SK-N-SH (cell line): ENCODE measurements around the gene MTHFD2L. TPM values are rescaled to one million over a fixed set of nuclear protein-coding genes. Genes with fewer than 3 reads are reported as not detected.

ENCODE experiments used
- CTCF ChIA-PET: fragments of 300-600, 350-600 bp; formaldehyde crosslinking; extraction: SDS; loops from one replicate; lab custom pipeline; 2021; lab: Yijun Ruan, JAX
- POLR2A ChIA-PET: fragments of 350-600 bp; sonication (Branson Sonifier 250); formaldehyde crosslinking; extraction: SDS; loops from one replicate; lab custom pipeline; 2020; ENCODE audit warnings: antibody characterized with exemption, inconsistent platforms; lab: Yijun Ruan, JAX
- DNase-seq: peaks from one replicate; pipeline ENCODE4 v3.0.0; 2012
- H2AFZ ChIP-seq: fragments of 200-600 bp; sonication (generic); 2 replicates; pipeline ENCODE4 v1.8.1; 2016; ENCODE audit warnings: antibody characterized with exemption, mild to moderate bottlenecking, low read depth
- H3F3A ChIP-seq: fragments of 200-600 bp; sonication (generic); replicated peaks from 2 replicates; pipeline ENCODE3; 2016; ENCODE audit warnings: antibody characterized with exemption, mild to moderate bottlenecking; ENCODE audit not compliant: insufficient read depth
- H3K27ac ChIP-seq, 2 experiments: fragments of 200-500 bp in 1 of 2; fragments of 200-600 bp in 1 of 2; sonication (Bioruptor generic) in 1 of 2; sonication (generic), shearing (Covaris generic) in 1 of 2; 2 replicates each; pipeline versions ENCODE4 v1.5.1 to v1.6.1; 2014 to 2016; ENCODE audit warnings: low read depth in 2 of 2, inconsistent platforms in 1 of 2, low read length in 1 of 2, mild to moderate bottlenecking in 1 of 2, mixed read lengths in 1 of 2
- H3K27me3 ChIP-seq: fragments of 200-600 bp; sonication (generic), shearing (Covaris generic); 2 replicates; pipeline ENCODE4 v1.6.1; 2016; ENCODE audit warnings: mixed run types; ENCODE audit not compliant: insufficient read depth
- H3K36me3 ChIP-seq, 2 experiments: fragments of 200-500 bp in 1 of 2; fragments of 200-600 bp in 1 of 2; sonication (Bioruptor generic) in 1 of 2; sonication (generic) in 1 of 2; replicated peaks in 1 of 2; 2 replicates each; pipeline versions ENCODE3 to v1.5.1; 2014 to 2016; ENCODE audit warnings: low read length in 1 of 2, mild to moderate bottlenecking in 1 of 2; ENCODE audit not compliant: insufficient read depth in 2 of 2, control insufficient read depth in 1 of 2
- H3K4me1 ChIP-seq, 2 experiments: fragments of 200-500 bp in 1 of 2; fragments of 200-600 bp in 1 of 2; sonication (Bioruptor generic) in 1 of 2; sonication (generic), shearing (Covaris generic) in 1 of 2; 2 replicates each; pipeline versions ENCODE4 v1.5.1 to v1.6.1; 2014 to 2016; ENCODE audit warnings: low read depth in 1 of 2, low read length in 1 of 2, mixed run types in 1 of 2; ENCODE audit not compliant: insufficient read depth in 2 of 2, control insufficient read depth in 1 of 2
- H3K4me2 ChIP-seq: fragments of 200-600 bp; sonication (generic), shearing (Covaris generic); 2 replicates; pipeline ENCODE4 v1.6.1; 2017; ENCODE audit warnings: mixed run types
- H3K4me3 ChIP-seq, 2 experiments: fragments of 200-500 bp in 1 of 2; fragments of 200-600 bp in 1 of 2; sonication (Bioruptor generic) in 1 of 2; sonication (generic), shearing (Covaris generic) in 1 of 2; 2 replicates each; pipeline versions ENCODE4 v1.5.1 to v1.8.1; 2014 to 2016; ENCODE audit warnings: low read depth in 2 of 2, inconsistent platforms in 1 of 2, low read length in 1 of 2, mild to moderate bottlenecking in 1 of 2, mixed read lengths in 1 of 2, moderate library complexity in 1 of 2
- H3K79me2 ChIP-seq: fragments of 200-600 bp; sonication (generic); 2 replicates; pipeline ENCODE4 v1.8.1; 2017; ENCODE audit warnings: mild to moderate bottlenecking; ENCODE audit not compliant: insufficient read depth
- H3K9ac ChIP-seq: fragments of 200-600 bp; sonication (generic); 2 replicates; pipeline ENCODE4 v1.6.1; 2017; ENCODE audit warnings: mixed run types
- H3K9me2 ChIP-seq: fragments of 200-600 bp; sonication (generic); 2 replicates; pipeline ENCODE4 v1.6.1; 2017; ENCODE audit warnings: mixed run types
- H3K9me3 ChIP-seq: fragments of 200-600 bp; sonication (generic); 2 replicates; pipeline ENCODE4 v1.6.1; 2017; ENCODE audit warnings: mixed run types, mild to moderate bottlenecking, moderate library complexity
- H4K20me1 ChIP-seq: fragments of 200-600 bp; sonication (generic); 2 replicates; pipeline ENCODE4 v1.6.1; 2017; ENCODE audit warnings: mild to moderate bottlenecking, mixed run types; ENCODE audit not compliant: insufficient read depth
- CHD2 ChIP-seq: fragments of 150-350 bp; IDR thresholded peaks from 2 replicates; pipeline ENCODE4 v1.6.1; 2018; ENCODE audit warnings: low read length; ENCODE audit not compliant: partially characterized antibody
- ELF1 ChIP-seq: IDR thresholded peaks from 2 replicates; pipeline ENCODE4 v1.4.0; 2012
- EP300 ChIP-seq, 2 experiments: IDR thresholded peaks; 2 replicates each; pipeline versions ENCODE4 v1.4.0 to v1.6.1; 2012; ENCODE audit warnings: borderline replicate concordance in 1 of 2, low read depth in 1 of 2, low read length in 1 of 2
- FOSL2 ChIP-seq: IDR thresholded peaks from 2 replicates; pipeline ENCODE4 v1.4.0; 2012; ENCODE audit warnings: low read depth, mild to moderate bottlenecking, moderate library complexity, borderline replicate concordance
- GABPA ChIP-seq: IDR thresholded peaks from 2 replicates; pipeline ENCODE4 v1.4.0; 2012; ENCODE audit warnings: low read depth, mild to moderate bottlenecking
- IRF3 ChIP-seq: fragments of 150-350 bp; IDR thresholded peaks from 2 replicates; pipeline ENCODE4 v1.6.1; 2016; ENCODE audit warnings: mild to moderate bottlenecking, low read depth, low read length
- JUND ChIP-seq: IDR thresholded peaks from 2 replicates; pipeline ENCODE4 v1.4.0; 2012
- NFIC ChIP-seq: IDR thresholded peaks from 2 replicates; pipeline ENCODE4 v1.4.0; 2012; ENCODE audit warnings: borderline replicate concordance
- PBX3 ChIP-seq: IDR thresholded peaks from 2 replicates; pipeline ENCODE4; 2012
- POLR2AphosphoS5 ChIP-seq: IDR thresholded peaks from 2 replicates; pipeline ENCODE4 v1.6.1; 2012; ENCODE audit warnings: low read depth, low read length
- RAD21 ChIP-seq: IDR thresholded peaks from 2 replicates; pipeline ENCODE4 v1.6.1; 2012; ENCODE audit warnings: mild to moderate bottlenecking, low read length
- REST ChIP-seq: IDR thresholded peaks from 2 replicates; pipeline ENCODE4 v1.6.1; 2012; ENCODE audit warnings: mild to moderate bottlenecking, low read depth, low read length, moderate library complexity
- RFX5 ChIP-seq: IDR thresholded peaks from 2 replicates; pipeline ENCODE4 v1.6.1; 2012; ENCODE audit warnings: mild to moderate bottlenecking, improper control_type of control experiment, low read length
- RXRA ChIP-seq: IDR thresholded peaks from 2 replicates; pipeline ENCODE4 v1.4.0; 2012; ENCODE audit warnings: low read depth, mild to moderate bottlenecking, borderline replicate concordance
- USF1 ChIP-seq: IDR thresholded peaks from 2 replicates; pipeline ENCODE4 v1.4.0; 2012; ENCODE audit warnings: low read depth, borderline replicate concordance
- USF2 ChIP-seq: fragments of 150-350 bp; IDR thresholded peaks from 2 replicates; pipeline ENCODE4 v1.6.1; 2017; ENCODE audit warnings: antibody characterized with exemption, low read length, low read depth, borderline replicate concordance
- YY1 ChIP-seq: IDR thresholded peaks from 2 replicates; pipeline ENCODE4 v1.4.0; 2012; ENCODE audit warnings: low read depth, mild to moderate bottlenecking
- WGBS: methylation state at CpG from one replicate; pipeline ENCODE4 v1.1.6; 2017; ENCODE audit warnings: low lambda C conversion rate; 5-methylcytosine and 5-hydroxymethylcytosine counted together
- polyA plus RNA-seq, 3 experiments: library from polyadenylated mRNA; depleted of rRNA; stranded (reverse); fragments of >200 nt; gene quantifications; 2 replicates each; pipeline ENCODE4 v1.2.3, GENCODE V29; 2012

Gene MTHFD2L
- polyA plus RNA-seq, 1 of the 3 experiments (the other 2 are of a cell fraction), result 4.8 TPM

GRCh38 chr4:74181219-74181618 is 23.3 kb downstream of the MTHFD2L start:
- Histone ChIP-seq H3K36me3 (no peaks in the 10 kb centered on the region), H4K20me1 (no peaks in the 10 kb centered on the region), H3K4me3 (no peak overlapping the region), H2AFZ (no peak overlapping the region), H3K27me3 (no peaks in the 10 kb centered on the region), H3K4me1 (no peaks in the 10 kb centered on the region), H3K4me2 (no peak overlapping the region)
- CTCF ChIA-PET, result interaction anchor here (1.6 kb wide), 2 partner anchors 8 to 9 kb away, joined by 5 read pairs; no protein-coding TSS in a partner anchor
- TF ChIP-seq EP300 (IDR thresholded peaks at IDR 0.05; ENCODE audit: borderline replicate concordance in 1 of 2, low read depth in 1 of 2, low read length in 1 of 2) (no peak), IRF3 (no peak), JUND (no peak), RAD21 (no peak), REST (no peak), YY1 (no peak), USF1 (no peak), GABPA (no peak), NFIC (no peak), FOSL2 (no peak), RXRA (no peak), USF2 (no peak), ELF1 (no peak), POLR2AphosphoS5 (no peak), CHD2 (no peak), RFX5 (no peak), PBX3 (no peak)
- TF ChIP-seq, all 33 proteins: peak for 0
- POLR2A ChIA-PET, result no interaction called here
- Histone ChIP-seq H3K9ac (no peak overlapping the region), H3K9me3 (no peaks in the 10 kb centered on the region), H3F3A (no peaks in the 10 kb centered on the region), H3K9me2 (no peaks in the 10 kb centered on the region), H3K27ac (no peak overlapping the region), H3K79me2 (no peaks in the 10 kb centered on the region)
- DNase-seq, result no peak
- 82% methylated on average over 3 of the region's 3 CpGs for WGBS
